ENCODE results near the gene FCHSD2. TPM values are rescaled to one million over a fixed set of nuclear protein-coding genes. Genes with fewer than 3 reads are reported as not detected.

Gene FCHSD2
- total and polyA plus RNA-seq, 9 donors: 18.6 to 68.5 (median 53.8) TPM

GRCh38 chr11:73011126-73011817 is 130.8 kb downstream of the FCHSD2 start:
- TF ChIP-seq EP300 (IDR thresholded peaks at IDR 0.05) (no peak), CTCF (IDR thresholded peaks at IDR 0.05) (no peak), POLR2A (IDR thresholded peaks at IDR 0.05) (no peak)
- H3K4me3 ChIP-seq: no peak overlapping the region
- H3K4me1 ChIP-seq (ENCODE audit: insufficient read depth): peaks cover 2% of the 10 kb centered on the region
- no peaks in the 10 kb centered on the region for H3K9me3 ChIP-seq
- peaks cover 3% of the 10 kb centered on the region for H3K27me3 ChIP-seq
- intact Hi-C loops (cut with DNase I): no loop called here
- DNase-seq: no peak
- 86 to 90% (median 89%) methylated on average over 2 of the region's 2 CpGs for WGBS, 3 donors
- H3K36me3 ChIP-seq: no peaks in the 10 kb centered on the region
- no peak overlapping the region for H3K27ac ChIP-seq

GRCh38 chr11:73009972-73010371 is 132.1 kb downstream of the FCHSD2 start:
- no peak overlapping the region for H3K27ac ChIP-seq
- TF ChIP-seq POLR2A (IDR thresholded peaks at IDR 0.05): no peak
- no peak for TF ChIP-seq CTCF (IDR thresholded peaks at IDR 0.05)
- TF ChIP-seq EP300 (IDR thresholded peaks at IDR 0.05): no peak
- no peak overlapping the region for H3K4me3 ChIP-seq
- no peaks in the 10 kb centered on the region for H3K27me3 ChIP-seq
- H3K9me3 ChIP-seq: no peaks in the 10 kb centered on the region
- no peaks in the 10 kb centered on the region for H3K36me3 ChIP-seq
- DNase-seq: no peak
- H3K4me1 ChIP-seq (ENCODE audit: insufficient read depth): peaks cover 2% of the 10 kb centered on the region
- intact Hi-C loops (cut with DNase I): no loop called here

- no peak for DNase-seq
- WGBS, 3 donors: 98 to 99% (median 98%) methylated on average over 3 of the region's 3 CpGs
- no peak for TF ChIP-seq EP300 (IDR thresholded peaks at IDR 0.05)
- Histone ChIP-seq H3K4me1 (ENCODE audit: insufficient read depth) (no peaks in the 10 kb centered on the region), H3K36me3 (no peaks in the 10 kb centered on the region), H3K27ac (no peak overlapping the region), H3K9me3 (no peaks in the 10 kb centered on the region), H3K4me3 (no peak overlapping the region), H3K27me3 (no peaks in the 10 kb centered on the region)
- intact Hi-C loops (cut with DNase I): no loop called here
Measured at GRCh38 chr11:73004088-73004487, 138.0 kb downstream of the FCHSD2 start.

GRCh38 chr11:73003088-73003487 is 139.0 kb downstream of the FCHSD2 start:
- Histone ChIP-seq H3K36me3 (no peaks in the 10 kb centered on the region), H3K4me3 (no peak overlapping the region), H3K4me1 (ENCODE audit: insufficient read depth) (no peaks in the 10 kb centered on the region), H3K9me3 (no peaks in the 10 kb centered on the region), H3K27me3 (no peaks in the 10 kb centered on the region), H3K27ac (no peak overlapping the region)
- intact Hi-C loops (cut with DNase I): no loop called here
- DNase-seq: no peak
- TF ChIP-seq POLR2A (IDR thresholded peaks at IDR 0.05) (no peak), EP300 (IDR thresholded peaks at IDR 0.05) (no peak), CTCF (IDR thresholded peaks at IDR 0.05) (no peak)

- WGBS, 3 donors: 77 to 83% (median 82%) methylated on average over 2 of the region's 2 CpGs
- no peak overlapping the region for H3K27ac ChIP-seq
- no peak overlapping the region for H3K4me3 ChIP-seq
- no peaks in the 10 kb centered on the region for H3K9me3 ChIP-seq
- no peaks in the 10 kb centered on the region for H3K4me1 ChIP-seq (ENCODE audit: insufficient read depth)
- TF ChIP-seq POLR2A (IDR thresholded peaks at IDR 0.05) (no peak), CTCF (IDR thresholded peaks at IDR 0.05) (no peak), EP300 (IDR thresholded peaks at IDR 0.05) (no peak)
- intact Hi-C loops (cut with DNase I): no loop called here
- DNase-seq: no peak
- no peaks in the 10 kb centered on the region for H3K27me3 ChIP-seq
- no peaks in the 10 kb centered on the region for H3K36me3 ChIP-seq
Measured at GRCh38 chr11:73002214-73002613, 139.9 kb downstream of the FCHSD2 start.
